Bone marrow (tissue), 2 donors: Measurements from ENCODE around the gene RDH5.
A peak's percentile ranks its signal among the peaks of the same experiment; 100 is the strongest.

Experiments used
- DNase-seq, 2 donors: peaks; one replicate each; lab custom pipeline; 2025; lab: John Stamatoyannopoulos, UW

Gene RDH5

GRCh38 chr12:55712700-55713415 is 7.3 kb upstream of the RDH5 start:
- no peak for DNase-seq

GRCh38 chr12:55713721-55714120 is 6.5 kb upstream of the RDH5 start:
- no peak for DNase-seq

GRCh38 chr12:55715169-55715764 is 4.9 kb upstream of the RDH5 start:
- no peak for DNase-seq

GRCh38 chr12:55715833-55716581 is 4.2 kb upstream of the RDH5 start, which contains the start of gene BLOC1S1:
BLOC1S1 (plus strand) TSS chr12:55716046; CDS start chr12:55716052, 6 bp downstream.
- peak; percentile 70 to 88 for DNase-seq

DNA sequence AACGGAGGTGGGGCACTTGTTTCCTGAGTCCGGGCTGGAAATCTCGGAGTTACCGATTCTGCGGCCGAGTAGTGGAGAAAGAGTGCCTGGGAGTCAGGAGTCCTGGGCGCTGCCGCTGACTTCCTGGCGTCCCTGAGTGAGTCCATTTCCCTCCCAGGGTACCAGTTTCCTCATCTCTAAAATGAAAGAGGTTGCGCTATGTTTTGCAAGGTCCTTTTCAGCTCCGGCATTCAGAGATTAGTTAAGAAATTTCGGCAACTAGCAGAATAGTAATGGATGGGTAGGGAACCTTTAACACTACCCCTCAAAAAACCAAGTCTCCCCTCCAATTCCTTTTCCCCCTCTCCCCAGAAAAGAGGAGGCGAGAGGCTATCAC is 3.6 kb upstream of the RDH5 start:
- DNase-seq = no peak

DNA sequence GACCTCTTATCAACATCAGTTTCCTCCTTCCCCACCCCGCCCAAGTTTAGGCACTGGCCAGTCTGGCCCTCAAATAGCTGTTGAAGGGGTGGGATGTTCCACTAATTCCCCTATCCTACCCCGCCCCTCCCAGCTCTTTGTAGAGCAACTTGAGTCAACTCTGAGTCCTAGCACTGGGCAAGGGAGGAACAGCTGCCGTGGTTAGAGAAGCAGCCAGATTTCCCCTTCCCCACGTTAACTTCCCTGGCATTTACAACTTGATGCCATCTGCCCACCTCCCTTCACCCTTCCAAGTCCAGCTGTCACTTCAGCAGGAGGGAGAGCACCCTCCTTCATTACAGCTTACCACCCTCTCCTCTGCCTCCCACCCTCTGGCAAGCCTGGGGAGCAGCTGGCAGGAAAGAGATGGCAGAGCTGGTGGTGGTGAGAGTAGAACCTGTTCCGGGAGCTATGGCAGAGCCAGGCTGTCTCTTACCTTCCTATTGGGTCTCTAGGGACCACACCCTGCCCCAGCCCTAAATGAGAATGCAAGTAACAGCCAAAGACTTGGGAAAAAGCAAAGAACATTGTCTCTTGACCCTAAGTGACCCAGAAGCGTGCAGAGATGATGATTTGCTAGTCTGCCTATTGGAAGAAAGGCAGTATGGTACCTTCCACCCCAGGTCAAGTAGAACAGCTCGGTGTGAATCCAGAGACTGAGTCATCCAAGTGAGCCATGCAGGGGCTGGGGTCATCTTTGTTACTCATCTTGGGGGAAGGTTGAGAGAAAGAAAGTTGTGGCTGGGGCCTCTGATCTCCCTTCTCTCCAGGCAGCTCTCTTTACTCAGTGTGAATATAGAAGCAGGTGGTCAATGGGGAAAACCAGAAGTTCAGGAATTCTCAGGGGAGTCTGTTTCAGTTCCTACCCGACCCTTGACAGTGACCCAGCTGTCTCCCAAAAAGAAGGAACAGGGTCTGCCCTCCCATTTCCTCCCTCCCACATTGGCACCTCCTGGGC is 2.9 kb upstream of the RDH5 start:
- DNase-seq = no peak

DNA sequence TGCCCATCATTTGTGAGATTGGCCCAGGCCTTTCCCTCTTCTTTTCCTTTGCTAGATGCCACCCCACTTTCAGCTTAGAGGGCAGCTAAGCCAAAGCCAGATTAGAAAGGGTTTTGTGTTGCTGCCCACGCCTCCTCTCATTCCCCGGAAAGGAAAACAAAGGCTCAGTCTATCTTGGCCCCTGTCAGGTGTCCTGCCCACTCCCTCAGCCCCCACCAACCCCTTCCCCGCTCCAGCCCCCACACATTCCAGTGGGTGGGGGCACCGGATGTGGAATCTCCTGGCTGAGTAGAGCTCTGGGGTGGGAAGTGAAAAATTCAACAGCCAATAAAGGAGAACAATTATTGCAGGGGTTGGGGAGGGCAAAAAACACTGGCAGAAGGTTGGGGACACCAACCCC is 2.2 kb upstream of the RDH5 start:
- no peak for DNase-seq

DNA sequence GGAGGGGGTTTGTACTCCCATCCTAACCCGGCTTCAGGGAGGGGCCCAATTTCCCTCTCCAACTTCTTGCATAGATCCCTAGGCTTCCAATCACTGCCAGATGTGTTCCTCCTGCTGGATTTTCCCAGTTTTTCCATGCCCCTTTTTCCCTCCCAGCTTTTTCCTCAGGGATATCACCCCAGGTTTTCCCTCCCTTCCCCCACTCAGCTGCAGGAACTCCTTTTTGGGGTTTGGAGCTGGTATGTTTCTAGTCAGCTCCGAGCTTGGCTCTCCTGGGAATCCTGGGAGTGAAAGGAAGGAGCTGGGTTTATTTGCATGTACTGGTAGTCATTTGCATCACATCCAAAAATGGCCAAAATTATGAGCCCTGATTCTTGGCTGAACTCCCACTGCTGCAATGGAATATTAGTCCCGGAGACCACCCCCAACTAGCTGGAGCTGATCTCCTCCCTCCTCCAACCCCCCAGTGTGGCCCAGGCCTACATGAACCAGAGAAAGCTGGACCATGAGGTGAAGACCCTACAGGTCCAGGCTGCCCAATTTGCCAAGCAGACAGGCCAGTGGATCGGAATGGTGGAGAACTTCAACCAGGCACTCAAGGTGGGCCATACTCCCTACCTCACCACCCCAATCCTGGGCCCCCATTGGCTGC is 1.4 kb upstream of the RDH5 start:
- no peak for DNase-seq

GRCh38 chr12:55719371-55719770 is 822 bp upstream of the RDH5 start:
- DNase-seq = no peak

DNA sequence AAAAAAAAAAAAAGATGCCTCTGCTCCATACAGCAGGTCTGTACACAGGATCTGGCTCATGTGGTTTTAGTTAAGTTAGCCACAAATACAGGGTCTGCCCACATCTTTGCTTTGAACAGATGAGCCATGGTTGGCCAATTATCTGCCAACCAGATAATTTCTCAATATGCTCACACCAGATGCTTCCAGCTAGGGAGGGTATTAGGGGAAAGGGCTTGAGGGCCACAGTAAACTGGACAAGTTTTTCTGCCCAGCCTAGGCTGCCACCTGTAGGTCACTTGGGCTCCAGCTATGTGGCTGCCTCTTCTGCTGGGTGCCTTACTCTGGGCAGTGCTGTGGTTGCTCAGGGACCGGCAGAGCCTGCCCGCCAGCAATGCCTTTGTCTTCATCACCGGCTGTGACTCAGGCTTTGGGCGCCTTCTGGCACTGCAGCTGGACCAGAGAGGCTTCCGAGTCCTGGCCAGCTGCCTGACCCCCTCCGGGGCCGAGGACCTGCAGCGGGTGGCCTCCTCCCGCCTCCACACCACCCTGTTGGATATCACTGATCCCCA is 776 bp downstream of the RDH5 start:
- peak in 1 of 2 donors; percentile 18 for DNase-seq

DNA sequence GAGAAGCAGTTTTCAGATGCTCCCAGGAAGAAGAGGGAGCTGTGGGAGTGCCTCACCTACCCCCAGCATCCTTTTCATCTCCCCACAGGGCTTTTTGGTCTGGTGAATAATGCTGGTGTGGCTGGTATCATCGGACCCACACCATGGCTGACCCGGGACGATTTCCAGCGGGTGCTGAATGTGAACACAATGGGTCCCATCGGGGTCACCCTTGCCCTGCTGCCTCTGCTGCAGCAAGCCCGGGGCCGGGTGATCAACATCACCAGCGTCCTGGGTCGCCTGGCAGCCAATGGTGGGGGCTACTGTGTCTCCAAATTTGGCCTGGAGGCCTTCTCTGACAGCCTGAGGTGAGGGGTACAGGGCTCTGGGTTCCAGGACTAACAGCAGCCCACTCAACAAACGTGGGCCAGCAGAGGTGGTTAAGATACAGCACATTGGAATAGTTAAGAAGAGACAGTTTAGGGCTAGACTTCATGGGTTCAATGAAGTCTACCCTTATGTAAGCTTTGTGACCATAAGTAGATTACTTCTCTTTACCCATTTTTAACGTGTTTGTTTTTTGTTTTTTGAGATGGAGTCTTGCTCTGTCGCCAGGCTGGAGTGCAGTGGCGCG is 1.5 kb downstream of the RDH5 start:
- DNase-seq = no peak

DNA sequence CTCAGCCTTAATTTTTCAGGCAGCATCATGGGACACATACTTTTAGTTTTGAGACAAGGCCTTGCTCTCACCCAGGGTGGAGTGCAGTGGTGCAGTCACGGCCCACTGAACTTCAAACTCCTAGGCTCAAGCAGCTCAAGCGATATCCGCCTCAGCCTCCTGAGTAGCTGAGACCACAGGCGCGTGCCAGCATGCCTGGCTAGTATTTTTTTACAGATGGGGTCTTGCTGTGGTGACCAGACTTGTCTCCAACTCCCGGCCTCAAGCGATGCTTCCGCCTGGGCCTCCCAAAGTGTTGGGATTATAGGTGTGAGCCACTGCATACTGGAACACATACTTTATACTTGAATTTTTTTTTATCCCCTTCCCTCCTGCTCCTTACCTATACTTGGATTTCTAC is 2.8 kb downstream of the RDH5 start:
- no peak for DNase-seq

GRCh38 chr12:55723516-55724225 is 3.5 kb downstream of the RDH5 start:
- no peak for DNase-seq

DNA sequence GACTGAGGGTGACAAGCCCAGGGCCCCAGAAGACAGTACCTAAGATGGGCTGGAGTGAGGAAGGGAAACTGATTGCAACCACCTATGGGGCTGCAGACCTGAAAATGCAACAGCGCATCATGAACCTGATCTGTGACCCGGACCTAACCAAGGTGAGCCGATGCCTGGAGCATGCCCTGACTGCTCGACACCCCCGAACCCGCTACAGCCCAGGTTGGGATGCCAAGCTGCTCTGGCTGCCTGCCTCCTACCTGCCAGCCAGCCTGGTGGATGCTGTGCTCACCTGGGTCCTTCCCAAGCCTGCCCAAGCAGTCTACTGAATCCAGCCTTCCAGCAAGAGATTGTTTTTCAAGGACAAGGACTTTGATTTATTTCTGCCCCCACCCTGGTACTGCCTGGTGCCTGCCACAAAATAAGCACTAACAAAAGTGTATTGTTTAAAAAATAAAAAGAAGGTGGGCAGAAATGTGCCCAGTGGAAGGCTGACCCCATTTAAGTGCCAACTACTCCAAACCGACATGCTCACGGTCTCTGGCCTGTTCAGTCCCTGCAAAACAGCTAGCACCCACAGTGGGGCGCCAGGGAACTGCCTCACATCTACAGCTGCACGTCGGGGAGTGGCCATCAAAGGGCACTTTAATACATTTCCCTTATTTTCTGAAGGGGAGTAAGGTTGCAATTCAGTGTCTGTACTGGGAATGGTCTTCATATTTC is 4.2 kb downstream of the RDH5 start:
- DNase-seq = peak; percentile 13 to 33

- no peak for DNase-seq
Observed at GRCh38 chr12:55724940-55725309, 4.7 kb downstream of the RDH5 start.

DNA sequence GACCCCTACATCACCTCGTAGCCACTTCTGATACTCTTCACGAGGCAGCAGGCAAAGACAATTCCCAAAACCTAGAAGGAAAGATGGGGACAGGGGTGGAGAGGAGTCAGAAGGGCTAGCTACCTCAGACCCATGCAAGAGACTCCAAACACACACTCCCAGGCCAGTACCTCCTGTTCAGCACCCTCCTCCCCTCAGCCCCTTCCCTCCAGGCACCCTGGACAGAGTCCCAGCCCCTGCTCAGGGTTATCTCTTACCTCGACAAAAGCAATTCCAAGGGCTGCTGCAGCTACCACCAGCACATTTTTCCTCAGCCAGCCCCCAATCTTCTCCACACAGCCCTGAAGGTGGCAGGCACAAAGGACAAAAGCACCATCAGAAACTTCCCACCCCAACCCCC is 5.4 kb downstream of the RDH5 start:
- no peak for DNase-seq

DNA sequence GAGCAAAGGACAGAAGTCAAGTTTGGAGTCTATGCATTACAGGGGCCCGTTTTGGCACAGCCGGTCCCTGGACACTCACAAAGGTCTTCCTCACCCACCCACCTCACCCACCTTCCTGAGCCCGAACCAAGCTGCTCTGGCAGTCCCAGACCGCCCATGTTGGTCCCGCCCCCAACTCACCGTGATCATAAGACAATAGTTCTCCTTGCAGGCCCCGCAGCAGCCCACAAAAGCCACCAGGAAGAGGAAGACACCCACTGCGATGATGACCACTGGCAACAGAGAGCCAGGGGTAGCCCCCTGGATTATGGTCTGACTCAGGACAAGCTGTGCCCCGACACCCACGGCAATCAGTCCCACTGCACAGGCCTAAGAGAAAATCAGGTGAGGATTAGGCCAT is 6.8 kb downstream of the RDH5 start:
- DNase-seq = no peak

DNA sequence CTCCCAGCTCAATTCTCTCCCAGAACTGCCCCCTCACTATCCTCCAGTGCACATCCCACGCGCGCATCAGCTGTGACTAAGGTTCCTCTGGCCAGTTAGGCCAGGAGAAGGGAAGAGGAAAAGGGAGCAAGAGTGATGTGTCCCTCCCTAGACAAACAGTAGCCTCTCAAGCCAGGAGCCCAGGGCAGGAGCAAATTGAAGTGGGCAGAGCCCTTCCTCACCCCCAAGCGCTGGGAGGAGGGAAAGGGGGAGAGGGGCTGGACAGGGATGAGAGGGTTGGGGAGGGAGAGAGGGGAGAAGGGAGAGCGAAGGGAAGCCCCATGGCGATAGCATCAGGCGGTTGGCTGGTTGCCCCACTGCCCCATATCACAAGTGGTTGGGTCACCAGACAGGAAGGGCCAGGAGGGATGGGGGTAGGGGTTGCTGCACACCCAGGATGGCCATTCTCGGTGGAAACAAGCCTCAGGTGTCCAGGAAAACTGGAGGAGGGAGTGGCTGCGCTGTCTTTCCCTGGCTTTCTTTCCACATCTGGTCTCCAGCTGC is 7.5 kb downstream of the RDH5 start:
- no peak for DNase-seq
